Astrocyte (in vitro differentiated cells and primary cell): ENCODE data around the gene ALG1L2. TPM values are rescaled to one million over a fixed set of nuclear protein-coding genes. Genes with fewer than 3 reads are reported as not detected.
A peak's percentile ranks its signal among the peaks of the same experiment; 100 is the strongest.
"Not testable (repeated sequence)": the region's sequence is repeated elsewhere in the genome, so short reads cannot be mapped to it uniquely, and the experiment has no call there.

Experiments
- DNase-seq: peaks from one replicate; pipeline ENCODE4 v3.0.0-alpha.2; 2010; ENCODE audit warnings: low read depth
- FAIRE-seq: peaks from 2 replicates; lab custom pipeline; 2011; peaks lifted over from hg19 to GRCh38; lab: Jason Lieb, UNC
- H2AFZ ChIP-seq: 2 replicates; pipeline ENCODE4 v1.6.0; 2012; ENCODE audit warnings: low read depth, low read length, inconsistent platforms
- H3K27ac ChIP-seq: 2 replicates; pipeline ENCODE4 v1.5.1; 2011; ENCODE audit warnings: low read depth, low read length, inconsistent platforms
- H3K27me3 ChIP-seq: 2 replicates; pipeline ENCODE4 v1.6.0; 2011; ENCODE audit warnings: low read length, inconsistent platforms; ENCODE audit not compliant: insufficient read depth
- H3K36me3 ChIP-seq: 2 replicates; pipeline ENCODE4 v1.5.1; 2011; ENCODE audit warnings: low read length, inconsistent platforms; ENCODE audit not compliant: insufficient read depth
- H3K4me1 ChIP-seq: 2 replicates; pipeline ENCODE4 v1.5.1; 2011; ENCODE audit warnings: low read length, inconsistent platforms; ENCODE audit not compliant: insufficient read depth
- H3K4me2 ChIP-seq: 2 replicates; pipeline ENCODE4 v1.6.0; 2012; ENCODE audit warnings: low read length, inconsistent platforms
- H3K4me3 ChIP-seq: 2 replicates; pipeline ENCODE4 v1.5.1; 2011; ENCODE audit warnings: low read depth, mild to moderate bottlenecking, low read length, inconsistent platforms; ENCODE audit not compliant: insufficient read depth
- H3K79me2 ChIP-seq: 2 replicates; pipeline ENCODE4 v1.6.0; 2012; ENCODE audit warnings: mild to moderate bottlenecking, low read length, inconsistent platforms; ENCODE audit not compliant: insufficient read depth
- H3K9ac ChIP-seq: 2 replicates; pipeline ENCODE4 v1.6.0; 2012; ENCODE audit warnings: mild to moderate bottlenecking, low read length, inconsistent platforms
- H3K9me3 ChIP-seq: 2 replicates; pipeline ENCODE4 v1.5.1; 2012; ENCODE audit warnings: low read depth, mild to moderate bottlenecking, low read length, inconsistent platforms; ENCODE audit not compliant: insufficient read depth
- H4K20me1 ChIP-seq: 2 replicates; pipeline ENCODE4 v1.6.0; 2012; ENCODE audit warnings: low read length, inconsistent platforms; ENCODE audit not compliant: insufficient read depth
- H3K27ac Mint-ChIP-seq: one replicate; pipeline ENCODE4 v1.8.0; 2021; ENCODE audit warnings: mild to moderate bottlenecking, mixed read lengths; ENCODE audit not compliant: unreplicated experiment
- H3K27me3 Mint-ChIP-seq: one replicate; pipeline ENCODE4 v1.8.0; 2021; ENCODE audit warnings: low read depth, mixed read lengths; ENCODE audit not compliant: unreplicated experiment
- H3K36me3 Mint-ChIP-seq: one replicate; pipeline ENCODE4 v1.8.0; 2021; ENCODE audit warnings: low read depth, mixed read lengths; ENCODE audit not compliant: unreplicated experiment
- H3K4me1 Mint-ChIP-seq: one replicate; pipeline ENCODE4 v1.8.0; 2021; ENCODE audit warnings: low read depth, mixed read lengths; ENCODE audit not compliant: unreplicated experiment
- H3K4me3 Mint-ChIP-seq: one replicate; pipeline ENCODE4 v1.8.0; 2021; ENCODE audit warnings: mild to moderate bottlenecking, moderate library complexity, mixed read lengths; ENCODE audit not compliant: unreplicated experiment
- H3K9me3 Mint-ChIP-seq: one replicate; pipeline ENCODE4 v1.8.0; 2021; ENCODE audit warnings: mild to moderate bottlenecking, mixed read lengths; ENCODE audit not compliant: unreplicated experiment
- EZH2 ChIP-seq: IDR thresholded peaks from 2 replicates; pipeline ENCODE4 v1.6.1; 2012; ENCODE audit warnings: mild to moderate bottlenecking, low read length, inconsistent platforms; ENCODE audit not compliant: insufficient read depth
- total RNA-seq: library from RNA; stranded (reverse); gene quantifications from 2 replicates; pipeline ENCODE4 v1.2.1, GENCODE V29; 2021

The ALG1L2 gene
- total RNA-seq, 1 donor from 2014 or later = 0.41 TPM

- H3K27me3 Mint-ChIP-seq, H3K27me3 ChIP-seq, H3K9me3 ChIP-seq, H3K36me3 Mint-ChIP-seq, H3K4me3 ChIP-seq, H3K27ac Mint-ChIP-seq, H3K4me1 ChIP-seq, FAIRE-seq, H3K36me3 ChIP-seq, H4K20me1 ChIP-seq, H3K9ac ChIP-seq, H3K9me3 Mint-ChIP-seq, H3K27ac ChIP-seq, H3K4me3 Mint-ChIP-seq, H2AFZ ChIP-seq, H3K4me2 ChIP-seq, DNase-seq, H3K79me2 ChIP-seq: not testable (repeated sequence)
- peaks cover 10% of the 10 kb centered on the region for H3K4me1 Mint-ChIP-seq
Observed at GRCh38 chr3:130058267-130058657, 23.4 kb upstream of the ALG1L2 start.

- H3K27me3 ChIP-seq, H3K27me3 Mint-ChIP-seq, H3K27ac Mint-ChIP-seq, FAIRE-seq, H3K79me2 ChIP-seq, H3K9me3 Mint-ChIP-seq, H3K36me3 ChIP-seq, H3K27ac ChIP-seq, H3K9me3 ChIP-seq, H3K36me3 Mint-ChIP-seq, H2AFZ ChIP-seq, H4K20me1 ChIP-seq, H3K4me1 ChIP-seq, H3K4me3 ChIP-seq, H3K4me3 Mint-ChIP-seq, H3K4me2 ChIP-seq, H3K9ac ChIP-seq: not testable (repeated sequence)
- peak; percentile 25 for DNase-seq
- peaks cover 10% of the 10 kb centered on the region for H3K4me1 Mint-ChIP-seq
Observed at GRCh38 chr3:130058716-130059115, 22.9 kb upstream of the ALG1L2 start.

DNA sequence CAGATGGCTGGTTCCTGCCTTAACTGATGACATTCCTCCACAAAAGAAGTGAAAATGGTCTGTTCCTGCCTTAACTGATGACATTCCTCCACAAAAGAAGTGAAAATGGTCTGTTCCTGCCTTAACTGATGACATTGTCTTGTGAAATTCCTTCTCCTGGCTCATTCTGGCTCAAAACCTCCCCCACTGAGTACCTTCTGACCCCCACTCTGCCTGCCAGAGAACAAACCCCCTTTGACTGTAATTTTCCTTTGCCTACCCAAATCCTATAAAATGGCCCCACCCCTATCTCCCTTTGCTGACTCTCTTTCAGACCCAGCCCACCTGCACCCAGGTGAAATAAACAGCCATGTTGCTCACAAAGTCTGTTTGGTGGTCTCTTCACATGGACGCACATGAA, 22.5 kb upstream of the ALG1L2 start:
- not testable (repeated sequence) for H3K4me3 ChIP-seq, H3K36me3 ChIP-seq, DNase-seq, H3K4me2 ChIP-seq, H3K9ac ChIP-seq, H3K36me3 Mint-ChIP-seq, H4K20me1 ChIP-seq, H3K9me3 ChIP-seq, H3K27me3 Mint-ChIP-seq, H3K9me3 Mint-ChIP-seq, H3K4me3 Mint-ChIP-seq, H3K27me3 ChIP-seq, H3K79me2 ChIP-seq, FAIRE-seq, H3K4me1 ChIP-seq, H3K27ac Mint-ChIP-seq, H3K27ac ChIP-seq, H2AFZ ChIP-seq
- peaks cover 10% of the 10 kb centered on the region for H3K4me1 Mint-ChIP-seq

DNA sequence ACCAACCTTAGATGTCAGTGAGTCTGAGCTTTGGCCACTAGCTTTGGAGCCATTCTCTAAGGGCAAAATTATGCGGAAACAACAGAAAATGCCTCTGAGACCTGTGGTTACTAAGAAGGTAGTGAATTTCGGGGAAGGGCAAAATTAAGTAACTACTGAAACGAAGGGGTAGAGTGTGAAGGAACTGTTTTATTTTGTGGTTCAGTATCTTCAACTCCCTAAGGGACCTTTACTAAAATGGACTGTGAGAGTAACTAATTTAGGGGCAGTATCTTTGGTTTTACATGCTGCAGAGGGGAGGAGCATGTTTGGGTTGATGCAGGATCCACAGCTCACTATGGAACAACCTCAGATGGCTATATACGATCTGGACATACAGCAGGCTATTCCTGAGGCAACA, 8.0 kb upstream of the ALG1L2 start:
- FAIRE-seq = no peak
- Histone ChIP-seq H3K9me3 (no peaks in the 10 kb centered on the region), H3K4me3 (no peak overlapping the region), H4K20me1 (no peaks in the 10 kb centered on the region), H3K4me1 (no peaks in the 10 kb centered on the region), H3K36me3 (no peaks in the 10 kb centered on the region), H3K27ac (no peak overlapping the region), H2AFZ (no peak overlapping the region), H3K9ac (no peak overlapping the region), H3K4me2 (no peak overlapping the region), H3K79me2 (no peaks in the 10 kb centered on the region), H3K27me3 (no peaks in the 10 kb centered on the region)
- Mint-ChIP-seq H3K4me1 (no peaks in the 10 kb centered on the region), H3K36me3 (no peaks in the 10 kb centered on the region), H3K9me3 (peaks cover 5% of the 10 kb centered on the region), H3K4me3 (no peak overlapping the region), H3K27me3 (peaks cover 3% of the 10 kb centered on the region), H3K27ac (no peak overlapping the region)
- DNase-seq = no peak
- no peak for TF ChIP-seq EZH2
